GM12878 (cell line): Measurements from ENCODE around the gene PRKCB. TPM values are rescaled to one million over a fixed set of nuclear protein-coding genes. Genes with fewer than 3 reads are reported as not detected.

Source experiments
- ATF2 ChIP-seq: IDR thresholded peaks from 2 replicates; pipeline ENCODE4 v1.6.1; 2012; ENCODE audit warnings: low read length, inconsistent platforms
- CREB1 ChIP-seq: IDR thresholded peaks from 2 replicates; pipeline ENCODE4 v1.6.1; 2012; ENCODE audit warnings: low read depth, mild to moderate bottlenecking, inconsistent platforms
- CTCF ChIP-seq, 3 experiments: IDR thresholded peaks in 2 of 3; conservative IDR thresholded peaks in 1 of 3; 2 replicates each; pipeline ENCODE4 v1.5.1; 2011; ENCODE audit warnings: low read depth in 3 of 3, low read length in 3 of 3, mild to moderate bottlenecking in 3 of 3, control low read depth in 2 of 3, moderate library complexity in 2 of 3, inconsistent platforms in 1 of 3, mixed read lengths in 1 of 3; ENCODE audit not compliant: control insufficient read depth in 2 of 3, insufficient read depth in 1 of 3; ENCODE audit errors: extremely low read depth in 1 of 3
- E2F8 ChIP-seq: fragments of 450-650 bp; IDR thresholded peaks from 2 replicates; pipeline ENCODE4 v1.6.1; 2018; ENCODE audit warnings: mild to moderate bottlenecking, low read depth, moderate library complexity; ENCODE audit not compliant: partially characterized antibody
- EED ChIP-seq: sonication (generic); IDR thresholded peaks from 2 replicates; pipeline ENCODE4 v1.6.1; 2016; ENCODE audit warnings: antibody characterized with exemption, low read depth
- FOXM1 ChIP-seq: IDR thresholded peaks from 2 replicates; pipeline ENCODE4 v1.6.1; 2012; ENCODE audit warnings: low read depth, mild to moderate bottlenecking, inconsistent platforms, low read length, moderate library complexity
- MEF2B ChIP-seq: fragments of 450-650 bp; IDR thresholded peaks from 2 replicates; pipeline ENCODE4 v1.6.1; 2018; ENCODE audit warnings: mild to moderate bottlenecking, moderate library complexity; ENCODE audit not compliant: partially characterized antibody, poor library complexity, severe bottlenecking
- NFIC ChIP-seq: IDR thresholded peaks from 2 replicates; pipeline ENCODE4 v1.6.1; 2012; ENCODE audit warnings: low read depth, mild to moderate bottlenecking, inconsistent platforms, low read length, moderate library complexity
- NR2F1 ChIP-seq: fragments of 450-650 bp; conservative IDR thresholded peaks from 2 replicates; pipeline ENCODE4 v1.6.1; 2017; ENCODE audit warnings: mild to moderate bottlenecking
- RUNX3 ChIP-seq: IDR thresholded peaks from 2 replicates; pipeline ENCODE4 v1.6.1; 2012; ENCODE audit warnings: low read length, inconsistent platforms
- TAF1 ChIP-seq: IDR thresholded peaks from 2 replicates; pipeline ENCODE4 v1.6.1; 2011; ENCODE audit warnings: mild to moderate bottlenecking, low read depth, low read length, borderline replicate concordance
- TBL1XR1 ChIP-seq: IDR thresholded peaks from 2 replicates; pipeline ENCODE4 v1.6.1; 2012; ENCODE audit warnings: low read depth, low read length, improper control_type of control experiment
- ZBTB4 ChIP-seq: fragments of 450-650 bp; formaldehyde crosslinking; IDR thresholded peaks from 2 replicates; pipeline ENCODE4 v1.4.0; 2022; ENCODE audit warnings: mild to moderate bottlenecking, moderate library complexity
- ZNF217 ChIP-seq: fragments of 450-650 bp; IDR thresholded peaks from 2 replicates; pipeline ENCODE4 v1.6.1; 2017; ENCODE audit warnings: antibody characterized with exemption, mild to moderate bottlenecking
- polyA plus RNA-seq, 11 experiments: library from polyadenylated mRNA; depleted of rRNA in 4 of 11; unstranded in 6 of 11; stranded (reverse) in 5 of 11; fragments of >200 nt; fragmentation: Nextera tagmentation in 4 of 11; fragmentation: Illumina TruSeq in 1 of 11; extraction: Ambion mirVana in 4 of 11; extraction: Trizol in 1 of 11; gene quantifications; 1 replicate in 1 of 11; 2 replicates in 10 of 11; pipeline versions ENCODE4 v1.2.1 to v1.2.3, GENCODE V29; 2011 to 2016; ENCODE audit warnings: inconsistent platforms in 2 of 11, missing spikeins in 2 of 11, low read depth in 1 of 11
- total RNA-seq, 4 experiments: library from RNA; depleted of rRNA in 3 of 4; stranded (reverse); fragments of >200 nt in 3 of 4; fragmentation: Illumina TruSeq in 1 of 4; extraction: Trizol in 1 of 4; gene quantifications; 2 replicates each; pipeline versions ENCODE4 v1.2.1 to v1.2.3, GENCODE V29; 2013 to 2021

The PRKCB gene
- total and polyA plus RNA-seq, 10 of the 15 experiments (the other 5 are each of a cell fraction or from before 2014, with no cell fraction given), result 21.4 to 158 (median 97.3) TPM

GRCh38 chr16:23848958-23849357, 13.2 kb downstream of the PRKCB start (continued):
- TF ChIP-seq ZBTB4 (CRISPR knock-in tag) (no peak), RUNX3 (peak; percentile 88), CREB1 (0 out of 2 replicates have a peak, but pooled peaks have one; percentile 53), FOXM1 (peak; percentile 59; the same call in 1 of the 2 replicates), MEF2B (peak; percentile 51), NR2F1 (0 out of 2 replicates have a peak, but pooled peaks have one; percentile 42), EED (peak; percentile 47; the same call in 1 of the 2 replicates), NFIC (peak; percentile 58; the same call in 1 of the 2 replicates), ZNF217 (no peak), TBL1XR1 (peak; percentile 51; the same call in 1 of the 2 replicates), TAF1 (0 out of 2 replicates have a peak, but pooled peaks have one; percentile 27), ATF2 (peak; percentile 65; the same call in 1 of the 2 replicates), E2F8 (no peak), CTCF (IDR thresholded peaks at IDR 0.05 in 2 of 3, conservative IDR thresholded peaks at IDR 0.05 in 1 of 3; ENCODE audit: control insufficient read depth in 2 of 3, extremely low read depth in 1 of 3, insufficient read depth in 1 of 3, low read depth in 3 of 3, low read length in 3 of 3) (no peak)
